GM12878 (cell line): Measurements from ENCODE around the gene LCP1.

Experiments
- EZH2 ChIP-seq: IDR thresholded peaks from 2 replicates; pipeline ENCODE4 v1.6.1; 2012; ENCODE audit warnings: low read depth, mild to moderate bottlenecking, control low read depth, inconsistent platforms, low read length, borderline replicate concordance; ENCODE audit not compliant: control insufficient read depth
- MTA2 ChIP-seq: fragments of 450-650 bp; IDR thresholded peaks from 2 replicates; pipeline ENCODE4 v1.6.1; 2016; ENCODE audit warnings: low read depth, mild to moderate bottlenecking, moderate library complexity
- POLR2A ChIP-seq: IDR thresholded peaks from 2 replicates; pipeline ENCODE4 v1.6.1; 2011; ENCODE audit warnings: low read depth, mild to moderate bottlenecking, low read length
- POLR2AphosphoS5 ChIP-seq: IDR thresholded peaks from 2 replicates; pipeline ENCODE4 v1.6.1; 2011; ENCODE audit warnings: mild to moderate bottlenecking, low read length, inconsistent platforms
- RAD21 ChIP-seq: IDR thresholded peaks from 2 replicates; pipeline ENCODE4 v1.6.1; 2011; ENCODE audit warnings: mild to moderate bottlenecking, low read depth, low read length, moderate library complexity; ENCODE audit not compliant: insufficient read depth
- RCOR1 ChIP-seq: conservative IDR thresholded peaks from 2 replicates; pipeline ENCODE4 v1.6.1; 2012; ENCODE audit warnings: low read depth, low read length, improper control_type of control experiment
- TF ChIP-seq, protein P1 (sequence below): fragments of 450-650 bp; IDR thresholded peaks from 2 replicates; pipeline ENCODE4 v1.6.1; 2017; ENCODE audit warnings: mild to moderate bottlenecking
- TF ChIP-seq, protein P2 (sequence below), 3 experiments: IDR thresholded peaks in 2 of 3; conservative IDR thresholded peaks in 1 of 3; 2 replicates each; pipeline ENCODE4 v1.5.1; 2011; ENCODE audit warnings: low read depth in 3 of 3, low read length in 3 of 3, mild to moderate bottlenecking in 3 of 3, control low read depth in 2 of 3, moderate library complexity in 2 of 3, inconsistent platforms in 1 of 3, mixed read lengths in 1 of 3; ENCODE audit not compliant: control insufficient read depth in 2 of 3, insufficient read depth in 1 of 3; ENCODE audit errors: extremely low read depth in 1 of 3
- TF ChIP-seq, protein P3 (sequence below): IDR thresholded peaks from 2 replicates; pipeline ENCODE4 v1.6.1; 2012; ENCODE audit warnings: mild to moderate bottlenecking, low read depth, low read length
- TF ChIP-seq, protein P4 (sequence below): fragments of 450-650 bp; IDR thresholded peaks from 2 replicates; pipeline ENCODE4 v1.6.1; 2016; ENCODE audit warnings: mild to moderate bottlenecking, moderate library complexity, borderline replicate concordance
- TF ChIP-seq, protein P5 (sequence below): fragments of 450-650 bp; conservative IDR thresholded peaks from 2 replicates; pipeline ENCODE4 v1.6.1; 2017; ENCODE audit warnings: mild to moderate bottlenecking, moderate library complexity
- TF ChIP-seq, protein P6 (sequence below): IDR thresholded peaks from 2 replicates; pipeline ENCODE4 v1.6.1; 2011; ENCODE audit warnings: low read depth, low read length, improper control_type of control experiment, borderline replicate concordance
- TF ChIP-seq, protein P7 (sequence below): IDR thresholded peaks from 2 replicates; pipeline ENCODE4 v1.6.1; 2012; ENCODE audit warnings: low read depth, low read length, improper control_type of control experiment

DNA sequence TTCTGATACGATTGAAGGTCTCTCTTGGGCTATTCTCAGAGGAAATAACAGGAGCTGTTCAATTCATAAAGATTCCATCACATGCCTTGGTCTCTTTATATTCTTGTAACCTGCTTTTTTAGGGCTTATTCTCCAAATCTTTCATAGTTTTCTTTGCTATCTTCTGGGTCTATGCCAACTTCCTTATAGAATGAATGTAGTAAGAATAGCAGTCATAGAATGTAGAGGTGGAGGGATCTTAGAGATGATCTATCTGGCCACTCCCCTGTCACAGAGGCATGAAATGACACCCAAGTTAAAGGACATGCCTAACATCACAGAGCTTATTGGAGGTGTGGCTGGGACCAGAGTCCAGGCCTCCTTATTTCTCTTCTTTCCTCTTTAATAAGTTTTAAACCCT lies 13.2 kb downstream of the LCP1 start:
- TF ChIP-seq, protein P1, sequence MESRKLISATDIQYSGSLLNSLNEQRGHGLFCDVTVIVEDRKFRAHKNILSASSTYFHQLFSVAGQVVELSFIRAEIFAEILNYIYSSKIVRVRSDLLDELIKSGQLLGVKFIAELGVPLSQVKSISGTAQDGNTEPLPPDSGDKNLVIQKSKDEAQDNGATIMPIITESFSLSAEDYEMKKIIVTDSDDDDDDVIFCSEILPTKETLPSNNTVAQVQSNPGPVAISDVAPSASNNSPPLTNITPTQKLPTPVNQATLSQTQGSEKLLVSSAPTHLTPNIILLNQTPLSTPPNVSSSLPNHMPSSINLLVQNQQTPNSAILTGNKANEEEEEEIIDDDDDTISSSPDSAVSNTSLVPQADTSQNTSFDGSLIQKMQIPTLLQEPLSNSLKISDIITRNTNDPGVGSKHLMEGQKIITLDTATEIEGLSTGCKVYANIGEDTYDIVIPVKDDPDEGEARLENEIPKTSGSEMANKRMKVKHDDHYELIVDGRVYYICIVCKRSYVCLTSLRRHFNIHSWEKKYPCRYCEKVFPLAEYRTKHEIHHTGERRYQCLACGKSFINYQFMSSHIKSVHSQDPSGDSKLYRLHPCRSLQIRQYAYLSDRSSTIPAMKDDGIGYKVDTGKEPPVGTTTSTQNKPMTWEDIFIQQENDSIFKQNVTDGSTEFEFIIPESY: no peak
- TF ChIP-seq MTA2: no peak
- TF ChIP-seq, protein P2, sequence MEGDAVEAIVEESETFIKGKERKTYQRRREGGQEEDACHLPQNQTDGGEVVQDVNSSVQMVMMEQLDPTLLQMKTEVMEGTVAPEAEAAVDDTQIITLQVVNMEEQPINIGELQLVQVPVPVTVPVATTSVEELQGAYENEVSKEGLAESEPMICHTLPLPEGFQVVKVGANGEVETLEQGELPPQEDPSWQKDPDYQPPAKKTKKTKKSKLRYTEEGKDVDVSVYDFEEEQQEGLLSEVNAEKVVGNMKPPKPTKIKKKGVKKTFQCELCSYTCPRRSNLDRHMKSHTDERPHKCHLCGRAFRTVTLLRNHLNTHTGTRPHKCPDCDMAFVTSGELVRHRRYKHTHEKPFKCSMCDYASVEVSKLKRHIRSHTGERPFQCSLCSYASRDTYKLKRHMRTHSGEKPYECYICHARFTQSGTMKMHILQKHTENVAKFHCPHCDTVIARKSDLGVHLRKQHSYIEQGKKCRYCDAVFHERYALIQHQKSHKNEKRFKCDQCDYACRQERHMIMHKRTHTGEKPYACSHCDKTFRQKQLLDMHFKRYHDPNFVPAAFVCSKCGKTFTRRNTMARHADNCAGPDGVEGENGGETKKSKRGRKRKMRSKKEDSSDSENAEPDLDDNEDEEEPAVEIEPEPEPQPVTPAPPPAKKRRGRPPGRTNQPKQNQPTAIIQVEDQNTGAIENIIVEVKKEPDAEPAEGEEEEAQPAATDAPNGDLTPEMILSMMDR (IDR thresholded peaks at IDR 0.05 in 2 of 3, conservative IDR thresholded peaks at IDR 0.05 in 1 of 3; ENCODE audit: control insufficient read depth in 2 of 3, extremely low read depth in 1 of 3, insufficient read depth in 1 of 3, low read depth in 3 of 3, low read length in 3 of 3): no peak
- TF ChIP-seq RCOR1: no peak
- no peak for TF ChIP-seq RAD21
- TF ChIP-seq, protein P3, sequence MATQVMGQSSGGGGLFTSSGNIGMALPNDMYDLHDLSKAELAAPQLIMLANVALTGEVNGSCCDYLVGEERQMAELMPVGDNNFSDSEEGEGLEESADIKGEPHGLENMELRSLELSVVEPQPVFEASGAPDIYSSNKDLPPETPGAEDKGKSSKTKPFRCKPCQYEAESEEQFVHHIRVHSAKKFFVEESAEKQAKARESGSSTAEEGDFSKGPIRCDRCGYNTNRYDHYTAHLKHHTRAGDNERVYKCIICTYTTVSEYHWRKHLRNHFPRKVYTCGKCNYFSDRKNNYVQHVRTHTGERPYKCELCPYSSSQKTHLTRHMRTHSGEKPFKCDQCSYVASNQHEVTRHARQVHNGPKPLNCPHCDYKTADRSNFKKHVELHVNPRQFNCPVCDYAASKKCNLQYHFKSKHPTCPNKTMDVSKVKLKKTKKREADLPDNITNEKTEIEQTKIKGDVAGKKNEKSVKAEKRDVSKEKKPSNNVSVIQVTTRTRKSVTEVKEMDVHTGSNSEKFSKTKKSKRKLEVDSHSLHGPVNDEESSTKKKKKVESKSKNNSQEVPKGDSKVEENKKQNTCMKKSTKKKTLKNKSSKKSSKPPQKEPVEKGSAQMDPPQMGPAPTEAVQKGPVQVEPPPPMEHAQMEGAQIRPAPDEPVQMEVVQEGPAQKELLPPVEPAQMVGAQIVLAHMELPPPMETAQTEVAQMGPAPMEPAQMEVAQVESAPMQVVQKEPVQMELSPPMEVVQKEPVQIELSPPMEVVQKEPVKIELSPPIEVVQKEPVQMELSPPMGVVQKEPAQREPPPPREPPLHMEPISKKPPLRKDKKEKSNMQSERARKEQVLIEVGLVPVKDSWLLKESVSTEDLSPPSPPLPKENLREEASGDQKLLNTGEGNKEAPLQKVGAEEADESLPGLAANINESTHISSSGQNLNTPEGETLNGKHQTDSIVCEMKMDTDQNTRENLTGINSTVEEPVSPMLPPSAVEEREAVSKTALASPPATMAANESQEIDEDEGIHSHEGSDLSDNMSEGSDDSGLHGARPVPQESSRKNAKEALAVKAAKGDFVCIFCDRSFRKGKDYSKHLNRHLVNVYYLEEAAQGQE: no peak
- TF ChIP-seq, protein P4, sequence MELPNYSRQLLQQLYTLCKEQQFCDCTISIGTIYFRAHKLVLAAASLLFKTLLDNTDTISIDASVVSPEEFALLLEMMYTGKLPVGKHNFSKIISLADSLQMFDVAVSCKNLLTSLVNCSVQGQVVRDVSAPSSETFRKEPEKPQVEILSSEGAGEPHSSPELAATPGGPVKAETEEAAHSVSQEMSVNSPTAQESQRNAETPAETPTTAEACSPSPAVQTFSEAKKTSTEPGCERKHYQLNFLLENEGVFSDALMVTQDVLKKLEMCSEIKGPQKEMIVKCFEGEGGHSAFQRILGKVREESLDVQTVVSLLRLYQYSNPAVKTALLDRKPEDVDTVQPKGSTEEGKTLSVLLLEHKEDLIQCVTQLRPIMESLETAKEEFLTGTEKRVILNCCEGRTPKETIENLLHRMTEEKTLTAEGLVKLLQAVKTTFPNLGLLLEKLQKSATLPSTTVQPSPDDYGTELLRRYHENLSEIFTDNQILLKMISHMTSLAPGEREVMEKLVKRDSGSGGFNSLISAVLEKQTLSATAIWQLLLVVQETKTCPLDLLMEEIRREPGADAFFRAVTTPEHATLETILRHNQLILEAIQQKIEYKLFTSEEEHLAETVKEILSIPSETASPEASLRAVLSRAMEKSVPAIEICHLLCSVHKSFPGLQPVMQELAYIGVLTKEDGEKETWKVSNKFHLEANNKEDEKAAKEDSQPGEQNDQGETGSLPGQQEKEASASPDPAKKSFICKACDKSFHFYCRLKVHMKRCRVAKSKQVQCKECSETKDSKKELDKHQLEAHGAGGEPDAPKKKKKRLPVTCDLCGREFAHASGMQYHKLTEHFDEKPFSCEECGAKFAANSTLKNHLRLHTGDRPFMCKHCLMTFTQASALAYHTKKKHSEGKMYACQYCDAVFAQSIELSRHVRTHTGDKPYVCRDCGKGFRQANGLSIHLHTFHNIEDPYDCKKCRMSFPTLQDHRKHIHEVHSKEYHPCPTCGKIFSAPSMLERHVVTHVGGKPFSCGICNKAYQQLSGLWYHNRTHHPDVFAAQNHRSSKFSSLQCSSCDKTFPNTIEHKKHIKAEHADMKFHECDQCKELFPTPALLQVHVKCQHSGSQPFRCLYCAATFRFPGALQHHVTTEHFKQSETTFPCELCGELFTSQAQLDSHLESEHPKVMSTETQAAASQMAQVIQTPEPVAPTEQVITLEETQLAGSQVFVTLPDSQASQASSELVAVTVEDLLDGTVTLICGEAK: no peak
- TF ChIP-seq, protein P5, sequence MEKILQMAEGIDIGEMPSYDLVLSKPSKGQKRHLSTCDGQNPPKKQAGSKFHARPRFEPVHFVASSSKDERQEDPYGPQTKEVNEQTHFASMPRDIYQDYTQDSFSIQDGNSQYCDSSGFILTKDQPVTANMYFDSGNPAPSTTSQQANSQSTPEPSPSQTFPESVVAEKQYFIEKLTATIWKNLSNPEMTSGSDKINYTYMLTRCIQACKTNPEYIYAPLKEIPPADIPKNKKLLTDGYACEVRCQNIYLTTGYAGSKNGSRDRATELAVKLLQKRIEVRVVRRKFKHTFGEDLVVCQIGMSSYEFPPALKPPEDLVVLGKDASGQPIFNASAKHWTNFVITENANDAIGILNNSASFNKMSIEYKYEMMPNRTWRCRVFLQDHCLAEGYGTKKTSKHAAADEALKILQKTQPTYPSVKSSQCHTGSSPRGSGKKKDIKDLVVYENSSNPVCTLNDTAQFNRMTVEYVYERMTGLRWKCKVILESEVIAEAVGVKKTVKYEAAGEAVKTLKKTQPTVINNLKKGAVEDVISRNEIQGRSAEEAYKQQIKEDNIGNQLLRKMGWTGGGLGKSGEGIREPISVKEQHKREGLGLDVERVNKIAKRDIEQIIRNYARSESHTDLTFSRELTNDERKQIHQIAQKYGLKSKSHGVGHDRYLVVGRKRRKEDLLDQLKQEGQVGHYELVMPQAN: no peak
- TF ChIP-seq EZH2: no peak
- TF ChIP-seq, protein P6, sequence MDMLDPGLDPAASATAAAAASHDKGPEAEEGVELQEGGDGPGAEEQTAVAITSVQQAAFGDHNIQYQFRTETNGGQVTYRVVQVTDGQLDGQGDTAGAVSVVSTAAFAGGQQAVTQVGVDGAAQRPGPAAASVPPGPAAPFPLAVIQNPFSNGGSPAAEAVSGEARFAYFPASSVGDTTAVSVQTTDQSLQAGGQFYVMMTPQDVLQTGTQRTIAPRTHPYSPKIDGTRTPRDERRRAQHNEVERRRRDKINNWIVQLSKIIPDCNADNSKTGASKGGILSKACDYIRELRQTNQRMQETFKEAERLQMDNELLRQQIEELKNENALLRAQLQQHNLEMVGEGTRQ: no peak
- no peak for TF ChIP-seq POLR2AphosphoS5
- TF ChIP-seq, protein P7, sequence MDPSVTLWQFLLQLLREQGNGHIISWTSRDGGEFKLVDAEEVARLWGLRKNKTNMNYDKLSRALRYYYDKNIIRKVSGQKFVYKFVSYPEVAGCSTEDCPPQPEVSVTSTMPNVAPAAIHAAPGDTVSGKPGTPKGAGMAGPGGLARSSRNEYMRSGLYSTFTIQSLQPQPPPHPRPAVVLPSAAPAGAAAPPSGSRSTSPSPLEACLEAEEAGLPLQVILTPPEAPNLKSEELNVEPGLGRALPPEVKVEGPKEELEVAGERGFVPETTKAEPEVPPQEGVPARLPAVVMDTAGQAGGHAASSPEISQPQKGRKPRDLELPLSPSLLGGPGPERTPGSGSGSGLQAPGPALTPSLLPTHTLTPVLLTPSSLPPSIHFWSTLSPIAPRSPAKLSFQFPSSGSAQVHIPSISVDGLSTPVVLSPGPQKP: no peak
- TF ChIP-seq POLR2A: no peak
